Uterus (tissue), 2 donors: ENCODE results near the gene FOLH1.
"Not testable (repeated sequence)": the region's sequence is repeated elsewhere in the genome, so short reads cannot be mapped to it uniquely, and the experiment has no call there.

ENCODE experiments used
- CTCF ChIP-seq, 4 experiments: fragments of 200-600 bp in 2 of 4; fragments of 450-650 bp in 2 of 4; sonication (generic) in 2 of 4; IDR thresholded peaks; one replicate each; pipeline ENCODE4 v1.5.1; 2016 to 2019; ENCODE audit warnings: antibody characterized with exemption in 4 of 4, mild to moderate bottlenecking in 2 of 4, moderate library complexity in 1 of 4
- POLR2A ChIP-seq, 2 donors: fragments of 450-650 bp; IDR thresholded peaks; one replicate each; pipeline ENCODE4 v1.6.1; 2016; ENCODE audit warnings: antibody characterized with exemption in 2 of 2, mild to moderate bottlenecking in 1 of 2, moderate library complexity in 1 of 2

GRCh38 chr11:49230534-49230933, 22.1 kb upstream of the FOLH1 start:
- not testable (repeated sequence) for TF ChIP-seq POLR2A, CTCF (IDR thresholded peaks at IDR 0.05)
